ENCODE data around the gene GPS1.

Gene GPS1

DNA sequence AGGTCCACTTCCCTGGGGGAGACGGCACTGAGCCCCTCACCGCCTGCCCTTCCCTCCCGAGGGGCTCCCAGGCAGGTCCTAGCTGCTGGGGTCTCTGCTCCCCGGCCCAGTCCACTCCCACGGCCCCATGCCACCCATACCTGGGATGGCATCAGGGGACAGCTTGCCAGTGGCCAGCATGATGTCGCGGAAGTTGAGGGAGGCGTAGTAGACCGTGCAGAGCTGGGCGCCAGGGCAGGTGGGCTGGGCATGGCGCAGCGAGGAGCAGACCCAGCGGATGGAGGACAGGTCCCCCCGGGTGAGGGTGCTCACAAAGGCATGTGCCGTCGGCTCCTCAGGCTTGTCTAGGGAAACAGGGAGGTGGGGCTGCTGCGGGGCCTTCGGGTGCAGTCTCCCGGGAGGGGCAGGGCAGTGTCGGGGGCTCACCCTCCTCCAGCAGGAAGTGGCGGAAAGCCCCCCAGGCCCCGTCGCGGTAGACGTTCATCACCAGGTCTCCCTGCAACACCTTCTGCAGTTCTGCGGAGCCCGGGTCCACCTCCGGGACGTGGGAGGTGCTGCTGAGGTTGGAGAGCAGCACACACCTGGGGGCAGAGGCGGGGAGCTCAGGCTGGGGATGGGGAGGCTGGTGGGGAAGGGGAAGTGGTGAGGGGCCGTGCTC, 32.8 kb downstream of the GPS1 start:
- no peak overlapping the region for H3K4me3 ChIP-seq (ENCODE audit: low read length)
- H3K9ac ChIP-seq (ENCODE audit: low read length), result no peak overlapping the region
- no peaks in the 10 kb centered on the region for H3K27me3 ChIP-seq (ENCODE audit: control insufficient read depth, insufficient read depth, low read length)
- peaks cover 27% of the 10 kb centered on the region for H3K36me3 ChIP-seq (ENCODE audit: control insufficient read depth, insufficient read depth, low read length)
- H3K4me1 ChIP-seq (ENCODE audit: control insufficient read depth, insufficient read depth, low read length), result no peaks in the 10 kb centered on the region
- no peaks in the 10 kb centered on the region for H3K9me3 ChIP-seq (ENCODE audit: control insufficient read depth, low read length)

DNA sequence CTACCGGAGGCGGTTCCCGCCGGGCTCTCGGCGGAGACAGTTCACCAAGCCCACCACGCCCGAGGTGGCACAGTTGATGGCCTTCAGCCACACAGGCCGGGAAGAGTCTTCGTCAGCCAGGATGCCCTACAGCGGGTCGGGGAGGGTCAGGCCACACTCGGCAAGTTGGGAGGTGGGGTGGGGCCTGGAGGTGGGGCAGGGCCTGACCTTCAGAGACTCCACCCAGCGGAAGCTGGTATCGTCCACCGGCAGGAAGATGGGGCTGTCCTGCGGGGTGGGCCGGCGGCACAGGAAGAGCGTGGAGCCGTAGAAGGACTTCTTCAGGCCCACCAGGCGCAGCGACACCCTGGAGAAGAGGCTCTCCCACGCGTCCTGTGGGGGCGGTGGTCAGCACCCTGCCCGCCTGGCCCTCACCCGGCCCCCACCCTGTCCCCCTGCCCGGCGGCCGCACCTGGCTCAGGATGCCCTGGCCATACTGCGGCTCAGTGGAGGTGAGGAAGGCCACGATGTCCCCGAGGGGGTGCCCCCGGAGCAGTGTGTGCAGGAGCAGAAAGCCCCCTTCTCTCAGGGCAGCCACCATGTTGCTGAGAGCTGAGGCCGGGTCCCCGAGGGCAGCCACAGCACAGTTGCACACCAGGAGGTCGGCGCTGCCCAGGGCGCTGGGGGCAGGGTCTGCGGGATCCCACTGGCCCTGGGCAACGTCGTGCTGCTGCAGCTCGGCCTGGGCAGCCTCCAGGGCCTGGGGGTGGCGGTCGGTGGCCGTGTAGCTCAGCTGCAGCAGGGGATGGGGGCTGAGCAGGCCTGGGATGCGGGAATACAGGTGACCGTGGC, 33.5 kb downstream of the GPS1 start:
- Histone ChIP-seq H3K9me3 (ENCODE audit: control insufficient read depth, low read length) (no peaks in the 10 kb centered on the region), H3K4me1 (ENCODE audit: control insufficient read depth, insufficient read depth, low read length) (no peaks in the 10 kb centered on the region), H3K9ac (ENCODE audit: low read length) (no peak overlapping the region), H3K36me3 (ENCODE audit: control insufficient read depth, insufficient read depth, low read length) (peaks cover 29% of the 10 kb centered on the region), H3K27me3 (ENCODE audit: control insufficient read depth, insufficient read depth, low read length) (no peaks in the 10 kb centered on the region), H3K4me3 (ENCODE audit: low read length) (no peak overlapping the region)

DNA sequence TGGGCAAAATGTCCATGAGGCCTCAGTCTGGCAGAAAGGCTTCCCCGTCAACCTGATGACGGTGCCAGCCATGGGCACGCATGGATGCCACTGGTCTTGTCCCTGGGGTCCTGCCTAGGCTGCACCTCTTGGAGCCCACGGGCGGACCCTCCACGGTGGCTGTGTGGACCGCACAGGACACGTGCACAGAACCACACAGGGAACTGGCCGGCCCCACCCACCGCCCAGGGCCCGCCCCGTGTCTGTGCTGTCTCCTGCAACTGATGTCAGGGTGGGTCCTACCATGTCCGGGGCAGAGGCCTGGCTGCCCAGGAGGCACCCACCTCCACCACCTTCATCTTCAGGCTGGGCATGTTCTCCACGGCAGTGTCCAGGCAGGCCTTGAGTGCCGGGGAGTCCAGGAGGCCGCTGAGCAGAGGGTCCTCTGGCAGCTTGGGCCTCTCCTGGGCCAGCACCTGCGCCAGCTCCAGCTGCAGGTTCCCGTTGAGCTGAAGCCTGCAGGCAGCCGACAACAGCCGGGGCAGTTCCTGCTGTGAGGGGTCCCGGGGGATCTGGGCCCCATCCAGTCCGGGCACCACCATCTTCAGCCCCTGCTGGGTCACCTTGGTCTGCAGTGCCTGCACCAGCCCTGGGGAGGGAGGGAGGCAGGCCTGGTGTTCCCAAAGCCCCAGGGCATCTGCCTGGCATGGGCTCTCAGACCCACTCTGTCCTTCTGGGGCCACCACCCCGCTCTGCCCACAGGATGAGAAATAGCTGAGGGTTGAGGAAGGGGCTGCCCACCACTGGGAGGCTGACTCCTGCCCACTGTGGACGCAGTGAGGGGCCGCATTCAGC, 34.5 kb downstream of the GPS1 start:
- H3K36me3 ChIP-seq (ENCODE audit: control insufficient read depth, insufficient read depth, low read length), result peaks cover 33% of the 10 kb centered on the region
- H3K4me1 ChIP-seq (ENCODE audit: control insufficient read depth, insufficient read depth, low read length), result no peaks in the 10 kb centered on the region
- H3K27me3 ChIP-seq (ENCODE audit: control insufficient read depth, insufficient read depth, low read length), result no peaks in the 10 kb centered on the region
- H3K4me3 ChIP-seq (ENCODE audit: low read length), result no peak overlapping the region
- no peaks in the 10 kb centered on the region for H3K9me3 ChIP-seq (ENCODE audit: control insufficient read depth, low read length)
- no peak overlapping the region for H3K9ac ChIP-seq (ENCODE audit: low read length)

DNA sequence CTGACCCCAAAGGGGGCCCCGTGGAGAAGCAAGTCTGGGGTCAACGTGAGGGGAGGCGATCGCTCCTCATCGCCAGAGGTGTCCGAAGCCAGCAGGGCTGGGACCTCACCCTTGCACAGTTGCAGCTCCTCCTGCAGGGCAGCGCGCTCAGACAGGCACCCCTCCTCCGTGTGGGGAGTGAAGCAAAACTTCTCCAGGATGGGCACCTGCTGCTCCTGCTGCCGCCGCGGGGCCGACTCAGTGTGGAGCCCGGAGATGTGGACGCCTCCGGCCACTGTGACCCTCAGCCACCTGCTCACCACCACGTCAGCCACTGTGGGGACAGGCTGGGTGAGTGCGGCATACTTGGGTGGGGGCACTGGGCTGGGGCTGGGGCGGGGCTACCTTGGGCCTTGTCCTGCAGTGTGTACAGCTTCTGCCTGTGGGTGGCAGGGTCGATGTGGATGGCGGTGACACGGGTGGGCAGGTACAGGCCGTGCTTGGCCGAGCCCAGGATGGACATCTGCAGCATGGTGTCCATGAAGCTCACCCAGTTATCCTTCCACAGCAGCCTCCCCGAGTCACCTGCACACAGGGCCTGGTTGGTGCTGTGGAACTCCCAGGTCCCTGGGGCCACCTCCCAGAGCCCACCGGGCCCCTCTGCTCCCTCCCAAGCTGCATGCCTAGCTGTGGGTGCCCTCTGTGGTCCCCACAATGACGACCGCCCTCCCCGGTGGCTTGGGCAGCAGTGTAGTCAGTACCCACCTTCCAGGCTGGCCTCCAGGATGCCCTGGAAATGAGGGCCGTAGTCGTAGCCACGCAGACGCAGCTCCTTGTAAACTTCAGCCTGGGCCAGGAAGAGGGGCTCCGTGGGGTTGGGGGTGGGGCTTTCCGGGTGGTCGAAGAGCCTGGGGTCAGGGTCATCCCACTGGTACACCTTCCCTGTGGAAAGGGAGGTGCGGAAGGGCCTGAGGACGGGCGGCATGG, 35.5 kb downstream of the GPS1 start:
- Histone ChIP-seq H3K27me3 (ENCODE audit: control insufficient read depth, insufficient read depth, low read length) (no peaks in the 10 kb centered on the region), H3K9me3 (ENCODE audit: control insufficient read depth, low read length) (no peaks in the 10 kb centered on the region), H3K4me3 (ENCODE audit: low read length) (no peak overlapping the region), H3K4me1 (ENCODE audit: control insufficient read depth, insufficient read depth, low read length) (no peaks in the 10 kb centered on the region), H3K9ac (ENCODE audit: low read length) (no peak overlapping the region), H3K36me3 (ENCODE audit: control insufficient read depth, insufficient read depth, low read length) (peaks cover 33% of the 10 kb centered on the region)

DNA sequence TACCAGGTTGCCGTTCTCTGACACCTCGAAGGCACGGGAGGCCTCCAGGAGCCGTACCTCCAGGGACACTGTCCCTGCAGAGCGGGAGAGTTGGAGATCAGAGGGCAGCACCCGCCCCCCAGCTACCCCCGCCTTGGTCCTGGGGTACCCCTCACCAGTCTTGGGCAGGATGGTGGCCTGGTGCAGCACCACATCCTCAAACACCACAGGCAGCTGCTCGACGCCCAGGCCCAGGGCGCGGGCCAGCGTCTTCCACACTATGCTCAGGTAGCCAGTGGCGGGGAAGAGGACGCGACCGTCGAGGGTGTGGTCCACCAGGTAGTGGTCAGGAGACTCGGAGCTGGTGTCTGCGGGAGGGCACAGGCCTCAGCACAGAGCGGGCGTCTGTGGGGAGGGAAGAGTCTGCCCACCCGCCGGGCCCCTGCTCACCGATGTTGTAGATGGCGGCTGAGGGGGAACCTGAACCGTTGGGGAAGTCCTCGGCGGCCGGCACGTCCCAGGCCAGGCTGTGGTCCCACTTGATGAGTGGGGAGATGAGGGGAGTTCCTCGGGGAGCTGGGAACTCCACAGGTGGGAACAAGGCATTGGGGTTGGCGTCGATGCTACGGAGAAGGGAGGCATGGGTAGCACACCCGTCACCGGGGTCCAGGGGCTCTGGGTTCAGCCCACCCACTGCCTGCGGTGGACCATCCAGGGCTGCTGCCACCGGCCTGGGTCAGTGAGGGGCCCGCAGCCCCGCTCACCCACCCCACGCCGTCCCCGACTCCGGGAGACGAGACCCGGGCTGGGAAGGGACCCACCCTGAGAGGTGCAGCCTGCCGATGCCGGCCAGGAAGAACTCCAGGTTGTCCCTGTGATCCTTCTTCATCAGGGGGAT, 36.5 kb downstream of the GPS1 start:
- peaks cover 35% of the 10 kb centered on the region for H3K36me3 ChIP-seq (ENCODE audit: control insufficient read depth, insufficient read depth, low read length)
- no peak overlapping the region for H3K4me3 ChIP-seq (ENCODE audit: low read length)
- no peak overlapping the region for H3K9ac ChIP-seq (ENCODE audit: low read length)
- H3K27me3 ChIP-seq (ENCODE audit: control insufficient read depth, insufficient read depth, low read length), result no peaks in the 10 kb centered on the region
- no peaks in the 10 kb centered on the region for H3K4me1 ChIP-seq (ENCODE audit: control insufficient read depth, insufficient read depth, low read length)
- no peaks in the 10 kb centered on the region for H3K9me3 ChIP-seq (ENCODE audit: control insufficient read depth, low read length)

DNA sequence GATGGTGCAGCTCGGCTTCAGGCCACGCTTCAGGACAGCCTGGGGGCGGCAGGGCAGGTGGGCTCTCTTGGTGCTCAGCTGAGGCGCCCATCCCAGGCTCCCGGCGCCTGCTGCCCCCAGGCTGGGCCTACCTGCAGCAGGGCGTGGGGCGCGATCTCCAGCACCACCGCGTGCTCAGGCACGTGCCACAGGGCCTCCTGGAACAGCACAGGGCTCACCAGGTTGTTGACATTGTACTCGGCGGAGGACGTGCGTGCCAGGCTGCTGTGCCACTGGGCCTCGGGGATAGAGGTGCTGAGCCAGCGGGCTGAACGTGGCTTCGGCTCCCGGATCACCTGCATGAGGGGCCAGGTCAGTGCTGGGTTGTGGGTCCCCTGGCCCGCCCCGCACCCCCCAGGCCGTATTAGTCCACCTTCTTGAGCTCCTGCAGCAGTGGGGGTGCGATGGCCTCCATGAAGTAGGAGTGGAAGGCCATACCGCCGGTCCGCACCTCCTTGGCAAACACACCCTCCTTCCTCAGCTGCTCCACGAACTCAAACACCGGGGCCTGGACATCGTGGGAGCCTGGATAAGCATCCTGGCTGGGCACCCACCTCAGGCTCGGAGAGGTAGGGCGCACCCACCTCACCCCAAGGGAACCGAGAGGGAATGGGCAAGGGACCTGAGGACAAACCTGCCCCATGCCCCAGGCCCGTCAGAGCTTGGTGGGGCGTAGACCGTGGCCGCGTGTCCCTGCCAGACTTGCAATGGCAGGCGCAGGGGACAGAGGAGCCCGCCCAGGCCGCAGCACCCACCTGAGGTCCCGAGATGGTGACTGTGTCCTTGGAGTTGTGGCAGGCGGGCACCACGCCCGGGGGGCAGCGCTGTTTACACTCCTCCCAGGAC, 37.4 kb downstream of the GPS1 start:
- no peak overlapping the region for H3K9ac ChIP-seq (ENCODE audit: low read length)
- no peaks in the 10 kb centered on the region for H3K27me3 ChIP-seq (ENCODE audit: control insufficient read depth, insufficient read depth, low read length)
- H3K4me1 ChIP-seq (ENCODE audit: control insufficient read depth, insufficient read depth, low read length), result no peaks in the 10 kb centered on the region
- no peaks in the 10 kb centered on the region for H3K9me3 ChIP-seq (ENCODE audit: control insufficient read depth, low read length)
- no peak overlapping the region for H3K4me3 ChIP-seq (ENCODE audit: low read length)
- H3K36me3 ChIP-seq (ENCODE audit: control insufficient read depth, insufficient read depth, low read length), result peaks cover 37% of the 10 kb centered on the region

DNA sequence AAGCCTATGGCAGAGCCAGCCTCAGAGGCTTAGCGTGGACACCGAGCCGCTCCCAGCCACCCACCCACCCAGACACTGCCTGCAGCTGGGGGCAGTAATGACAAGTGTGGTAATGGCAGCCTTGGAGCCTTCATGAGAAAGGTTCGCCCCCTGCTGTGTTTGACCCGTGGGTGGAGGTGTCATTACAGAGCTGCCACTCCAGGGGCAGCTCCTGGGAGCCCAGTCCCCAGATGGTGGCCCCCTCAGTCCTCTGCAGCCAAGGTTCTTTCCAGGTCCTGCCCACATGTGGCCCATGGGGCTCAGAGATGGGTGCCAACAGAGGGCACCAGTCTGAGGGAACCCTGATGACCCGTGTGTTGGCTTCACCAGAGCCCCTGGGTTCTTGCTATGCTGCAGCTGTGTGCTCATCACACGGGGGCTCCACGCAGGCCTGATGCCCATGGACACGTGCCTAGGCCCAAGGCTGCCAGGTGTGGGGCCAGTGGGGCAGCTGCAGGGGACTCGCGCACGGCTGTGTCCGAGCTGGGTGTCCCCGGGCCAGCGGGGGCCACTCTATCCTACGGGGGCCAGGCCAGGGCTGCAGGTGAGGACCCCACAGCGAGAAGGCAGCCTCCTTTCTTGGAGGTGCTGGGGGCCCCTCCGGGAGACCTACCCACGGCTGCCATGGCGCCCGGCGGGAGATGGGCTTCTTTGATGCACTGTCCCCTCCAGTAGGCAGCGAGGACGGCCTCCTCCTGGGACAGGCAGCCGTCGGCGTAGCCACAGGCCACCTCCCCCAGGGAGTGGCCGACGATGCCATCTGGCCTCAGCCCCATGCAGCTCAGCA, 38.2 kb downstream of the GPS1 start:
- H3K9ac ChIP-seq (ENCODE audit: low read length), result no peak overlapping the region
- no peaks in the 10 kb centered on the region for H3K27me3 ChIP-seq (ENCODE audit: control insufficient read depth, insufficient read depth, low read length)
- no peak overlapping the region for H3K4me3 ChIP-seq (ENCODE audit: low read length)
- no peaks in the 10 kb centered on the region for H3K9me3 ChIP-seq (ENCODE audit: control insufficient read depth, low read length)
- H3K36me3 ChIP-seq (ENCODE audit: control insufficient read depth, insufficient read depth, low read length), result peaks cover 37% of the 10 kb centered on the region
- H3K4me1 ChIP-seq (ENCODE audit: control insufficient read depth, insufficient read depth, low read length), result no peaks in the 10 kb centered on the region

DNA sequence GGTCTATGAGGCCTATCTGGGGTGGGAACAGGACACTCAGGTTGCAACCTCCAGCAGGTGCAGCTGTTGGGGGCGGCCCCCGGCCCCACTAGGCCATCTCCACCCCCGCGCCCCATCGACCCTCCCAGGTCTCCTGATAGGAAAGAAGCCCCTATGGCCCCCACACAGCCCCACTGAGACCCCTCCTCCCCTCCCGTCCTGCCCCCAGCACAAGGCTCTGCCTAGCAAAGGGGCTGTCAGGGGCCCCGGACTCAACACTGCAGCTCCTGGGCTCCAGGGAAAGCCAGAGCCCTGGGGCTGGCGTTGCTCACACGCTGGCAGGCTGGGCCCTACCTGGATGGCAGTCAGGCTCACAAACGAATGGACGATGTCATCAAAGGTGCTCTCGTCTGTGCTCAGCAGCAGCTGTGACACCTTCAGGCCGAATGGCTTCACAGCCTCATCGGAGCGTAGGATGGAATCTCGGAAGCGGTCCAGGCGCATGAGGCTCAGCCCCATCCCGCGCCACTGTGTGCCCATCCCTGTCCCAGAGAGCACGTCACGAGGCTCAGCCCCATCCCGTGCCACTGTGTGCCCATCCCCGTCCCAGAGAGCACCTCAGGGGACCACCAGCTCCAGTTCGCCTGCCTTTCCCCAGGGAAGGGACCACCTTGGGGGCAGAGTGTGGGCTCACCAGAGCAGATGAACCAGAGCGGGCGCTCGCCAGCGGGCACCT, 39.0 kb downstream of the GPS1 start:
- no peaks in the 10 kb centered on the region for H3K27me3 ChIP-seq (ENCODE audit: control insufficient read depth, insufficient read depth, low read length)
- H3K9me3 ChIP-seq (ENCODE audit: control insufficient read depth, low read length), result no peaks in the 10 kb centered on the region
- no peak overlapping the region for H3K9ac ChIP-seq (ENCODE audit: low read length)
- H3K4me1 ChIP-seq (ENCODE audit: control insufficient read depth, insufficient read depth, low read length), result peaks cover 2% of the 10 kb centered on the region
- H3K36me3 ChIP-seq (ENCODE audit: control insufficient read depth, insufficient read depth, low read length), result peaks cover 37% of the 10 kb centered on the region
- no peak overlapping the region for H3K4me3 ChIP-seq (ENCODE audit: low read length)

DNA sequence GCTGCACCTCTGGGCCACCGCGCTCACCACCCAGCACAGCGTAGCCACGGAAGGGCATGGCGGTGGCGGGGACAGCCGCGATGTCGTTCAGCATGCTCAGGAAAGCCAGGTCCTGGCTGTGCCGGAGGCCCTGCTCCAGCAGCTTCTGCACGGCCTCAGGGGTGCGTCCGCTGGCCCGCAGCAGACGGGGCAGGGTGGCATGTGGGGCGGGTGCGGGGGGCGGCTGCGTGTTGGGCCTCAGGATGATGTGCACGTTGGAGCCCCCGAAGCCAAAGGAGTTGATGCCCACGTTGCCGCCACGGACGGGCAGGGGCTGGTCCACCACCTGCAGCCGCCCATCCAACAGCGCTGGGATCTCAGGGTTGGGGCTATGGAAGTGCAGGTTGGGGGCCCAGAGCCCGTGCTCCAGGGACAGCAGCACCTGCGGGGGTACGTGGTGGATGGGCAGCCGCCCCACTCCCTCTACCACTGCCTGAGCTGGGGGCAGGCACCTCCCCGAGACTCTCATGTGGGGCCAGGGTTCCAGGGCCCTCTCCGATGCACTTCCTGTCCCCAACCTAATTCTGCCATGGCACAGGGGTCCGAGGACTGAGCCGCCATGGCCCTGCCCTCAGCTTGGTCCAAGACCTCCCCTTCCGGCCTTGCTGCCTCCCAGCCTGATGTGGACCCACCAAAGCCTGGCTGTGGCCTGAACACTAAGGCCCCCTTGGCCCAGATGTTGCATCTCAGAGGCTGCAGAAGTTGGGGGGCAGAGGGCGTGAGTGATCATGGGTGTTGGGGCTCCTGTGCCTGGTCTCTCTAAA, 39.8 kb downstream of the GPS1 start:
- peaks cover 10% of the 10 kb centered on the region for H3K4me1 ChIP-seq (ENCODE audit: control insufficient read depth, insufficient read depth, low read length)
- no peaks in the 10 kb centered on the region for H3K27me3 ChIP-seq (ENCODE audit: control insufficient read depth, insufficient read depth, low read length)
- H3K36me3 ChIP-seq (ENCODE audit: control insufficient read depth, insufficient read depth, low read length), result peaks cover 37% of the 10 kb centered on the region
- no peak overlapping the region for H3K4me3 ChIP-seq (ENCODE audit: low read length)
- H3K9me3 ChIP-seq (ENCODE audit: control insufficient read depth, low read length), result no peaks in the 10 kb centered on the region
- H3K9ac ChIP-seq (ENCODE audit: low read length), result no peak overlapping the region
